Retina (tissue), 1 donor: Measurements from ENCODE around the gene GDA.
A peak's percentile ranks its signal among the peaks of the same experiment; 100 is the strongest.
"Not testable (repeated sequence)": the region's sequence is repeated elsewhere in the genome, so short reads cannot be mapped to it uniquely, and the experiment has no call there.

ENCODE experiments used
- DNase-seq: peaks from one replicate; pipeline ENCODE4 v3.0.0-alpha.2; 2016

Gene GDA

GRCh38 chr9:72211047-72211446 lies 61.8 kb downstream of the GDA start:
- DNase-seq: no peak

- no peak for DNase-seq
Observed at GRCh38 chr9:72213906-72214305, 64.7 kb downstream of the GDA start.

- no peak for DNase-seq
Observed at GRCh38 chr9:72217306-72217842, 68.1 kb downstream of the GDA start.

- DNase-seq: no peak
Observed at GRCh38 chr9:72220589-72220988, 71.3 kb downstream of the GDA start.

- DNase-seq: no peak
Observed at GRCh38 chr9:72226146-72226812, 77.0 kb downstream of the GDA start.

- DNase-seq: no peak
Observed at GRCh38 chr9:72228282-72228681, 79.0 kb downstream of the GDA start.

- no peak for DNase-seq
Observed at GRCh38 chr9:72232778-72233177, 83.5 kb downstream of the GDA start.

GRCh38 chr9:72247549-72247948 lies 98.3 kb downstream of the GDA start:
- no peak for DNase-seq

- no peak for DNase-seq
Observed at GRCh38 chr9:72251589-72251988, 102.3 kb downstream of the GDA start.

- no peak for DNase-seq
Observed at GRCh38 chr9:72254901-72255545, 105.8 kb downstream of the GDA start.

GRCh38 chr9:72255569-72255968 lies 106.3 kb downstream of the GDA start:
- DNase-seq: no peak

- no peak for DNase-seq
Observed at GRCh38 chr9:72256931-72257330, 107.7 kb downstream of the GDA start.

GRCh38 chr9:72257814-72258213 lies 108.6 kb downstream of the GDA start:
- no peak for DNase-seq

GRCh38 chr9:72262063-72262462 lies 112.8 kb downstream of the GDA start:
- no peak for DNase-seq

GRCh38 chr9:72263572-72263971 lies 114.3 kb downstream of the GDA start:
- DNase-seq: no peak

GRCh38 chr9:72268961-72269360 lies 119.7 kb downstream of the GDA start:
- no peak for DNase-seq

GRCh38 chr9:72270359-72270758 lies 121.1 kb downstream of the GDA start:
- DNase-seq: not testable (repeated sequence)

- peak; percentile 51 for DNase-seq
Observed at GRCh38 chr9:72271613-72272478, 122.6 kb downstream of the GDA start.

GRCh38 chr9:72274441-72274840 lies 125.2 kb downstream of the GDA start:
- no peak for DNase-seq

GRCh38 chr9:72274916-72275315 lies 125.7 kb downstream of the GDA start:
- no peak for DNase-seq

GRCh38 chr9:72276429-72276828 lies 127.2 kb downstream of the GDA start:
- DNase-seq: no peak

- no peak for DNase-seq
Observed at GRCh38 chr9:72278959-72279358, 129.7 kb downstream of the GDA start.

- peak; percentile 68 for DNase-seq
Observed at GRCh38 chr9:72280913-72281500, 131.8 kb downstream of the GDA start.
